ENCODE measurements around the gene SURF2. TPM values are rescaled to one million over a fixed set of nuclear protein-coding genes. Genes with fewer than 3 reads are reported as not detected.

SURF2 gene
- total RNA-seq, 4 donors from 2014 or later, result 16.1 to 36.4 (median 28.7) TPM

DNA sequence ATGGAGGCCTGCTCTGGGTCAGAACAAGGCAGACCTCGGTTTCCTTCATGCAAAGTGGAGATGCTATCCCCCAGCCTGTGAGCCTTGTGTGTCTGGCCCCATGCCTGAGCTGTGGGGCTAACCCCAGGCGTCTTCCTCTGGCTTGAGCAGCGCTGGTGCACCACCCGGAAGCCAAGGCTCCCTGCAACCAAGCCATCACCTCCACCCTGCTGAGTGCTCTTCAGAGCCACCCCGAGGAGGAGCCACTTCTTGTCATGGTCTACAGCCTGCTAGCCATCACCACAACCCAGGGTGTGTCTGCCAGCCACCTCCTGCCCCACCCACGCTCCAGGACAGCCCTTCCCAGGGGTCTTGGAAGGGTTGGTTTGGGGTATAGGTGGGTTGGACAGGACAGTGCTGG lies 45.2 kb downstream of the SURF2 start:
- intact Hi-C loops (cut with DNase I), result no loop called here
- H3K4me1 ChIP-seq, result peaks cover 0 to 8% (median 3%) of the 10 kb centered on the region in 4 donors
- no peak for TF ChIP-seq POLR2AphosphoS5 (IDR thresholded peaks at IDR 0.05)
- TF ChIP-seq CTCF (IDR thresholded peaks at IDR 0.05), result no peak
- no peak for TF ChIP-seq EP300 (IDR thresholded peaks at IDR 0.05)
- TF ChIP-seq POLR2A (IDR thresholded peaks at IDR 0.05; ENCODE audit: low read depth), result no peak
- WGBS, result 96% methylated on average over 6 of the region's 6 CpGs
- no peak overlapping the region for H3K4me3 ChIP-seq
- no peak for DNase-seq (ENCODE audit: extremely low spot score)
- no peaks in the 10 kb centered on the region for H3K9me3 ChIP-seq
- no peak overlapping the region for H3K27ac ChIP-seq (replicated peaks in 1 of 4)
- peaks cover 0 to 54% (median 38%) of the 10 kb centered on the region in 4 donors for H3K36me3 ChIP-seq
- H3K27me3 ChIP-seq, result peaks cover 0 to 7% (median 0%) of the 10 kb centered on the region in 4 donors

GRCh38 chr9:133402689-133403088 lies 46.3 kb downstream of the SURF2 start:
- Histone ChIP-seq H3K9me3 (no peaks in the 10 kb centered on the region), H3K4me1 (peaks cover 0 to 15% (median 3%) of the 10 kb centered on the region in 4 donors), H3K36me3 (peaks cover 2 to 65% (median 48%) of the 10 kb centered on the region in 4 donors), H3K4me3 (no peak overlapping the region), H3K27me3 (no peaks in the 10 kb centered on the region), H3K27ac (replicated peaks in 1 of 4) (no peak overlapping the region)
- TF ChIP-seq POLR2AphosphoS5 (IDR thresholded peaks at IDR 0.05) (no peak), CTCF (IDR thresholded peaks at IDR 0.05) (no peak), POLR2A (IDR thresholded peaks at IDR 0.05; ENCODE audit: low read depth) (no peak)
- no CpG with 5 or more reads among the region's 7 CpGs for WGBS
- intact Hi-C loops (cut with DNase I), result no loop called here
- no peak for DNase-seq (ENCODE audit: extremely low spot score)

- no peaks in the 10 kb centered on the region for H3K9me3 ChIP-seq
- no peak overlapping the region for H3K4me3 ChIP-seq
- no peak overlapping the region for H3K27ac ChIP-seq (replicated peaks in 1 of 4)
- H3K27me3 ChIP-seq, result no peaks in the 10 kb centered on the region
- TF ChIP-seq EP300 (IDR thresholded peaks at IDR 0.05) (no peak), POLR2AphosphoS5 (IDR thresholded peaks at IDR 0.05) (no peak), CTCF (IDR thresholded peaks at IDR 0.05) (peak; percentile 12 to 54 (median 35)), POLR2A (IDR thresholded peaks at IDR 0.05; ENCODE audit: low read depth) (no peak)
- intact Hi-C loops (cut with DNase I), result no loop called here
- peaks cover 10 to 78% (median 58%) of the 10 kb centered on the region in 4 donors for H3K36me3 ChIP-seq
- DNase-seq (ENCODE audit: extremely low spot score), result no peak
- 79% methylated on average over 14 of the region's 16 CpGs for WGBS
- H3K4me1 ChIP-seq, result peaks cover 0 to 15% (median 3%) of the 10 kb centered on the region in 4 donors
These were observed 47.6 kb downstream of the SURF2 start for GRCh38 chr9:133403766-133404453.

GRCh38 chr9:133404454-133405002 lies 48.2 kb downstream of the SURF2 start:
- H3K36me3 ChIP-seq, result peaks cover 12 to 84% (median 64%) of the 10 kb centered on the region in 4 donors
- H3K4me3 ChIP-seq, result no peak overlapping the region
- TF ChIP-seq CTCF (IDR thresholded peaks at IDR 0.05) (no peak), POLR2A (IDR thresholded peaks at IDR 0.05; ENCODE audit: low read depth) (no peak), EP300 (IDR thresholded peaks at IDR 0.05) (no peak), POLR2AphosphoS5 (IDR thresholded peaks at IDR 0.05) (no peak)
- intact Hi-C loops (cut with DNase I), result no loop called here
- H3K9me3 ChIP-seq, result no peaks in the 10 kb centered on the region
- no peak for DNase-seq (ENCODE audit: extremely low spot score)
- H3K27me3 ChIP-seq, result no peaks in the 10 kb centered on the region
- peaks cover 0 to 15% (median 3%) of the 10 kb centered on the region in 4 donors for H3K4me1 ChIP-seq
- 81% methylated on average over 5 of the region's 12 CpGs for WGBS
- H3K27ac ChIP-seq (replicated peaks in 1 of 4), result no peak overlapping the region
